Measurements from ENCODE around the gene LAMC2.

Gene LAMC2

GRCh38 chr1:183259924-183260323 lies 73.9 kb downstream of the LAMC2 start:
- no peak for DNase-seq (ENCODE audit: low read depth)
- H3K4me3 ChIP-seq (ENCODE audit: control insufficient read depth, low read depth, low read length), result no peak overlapping the region
- TF ChIP-seq, protein P1, sequence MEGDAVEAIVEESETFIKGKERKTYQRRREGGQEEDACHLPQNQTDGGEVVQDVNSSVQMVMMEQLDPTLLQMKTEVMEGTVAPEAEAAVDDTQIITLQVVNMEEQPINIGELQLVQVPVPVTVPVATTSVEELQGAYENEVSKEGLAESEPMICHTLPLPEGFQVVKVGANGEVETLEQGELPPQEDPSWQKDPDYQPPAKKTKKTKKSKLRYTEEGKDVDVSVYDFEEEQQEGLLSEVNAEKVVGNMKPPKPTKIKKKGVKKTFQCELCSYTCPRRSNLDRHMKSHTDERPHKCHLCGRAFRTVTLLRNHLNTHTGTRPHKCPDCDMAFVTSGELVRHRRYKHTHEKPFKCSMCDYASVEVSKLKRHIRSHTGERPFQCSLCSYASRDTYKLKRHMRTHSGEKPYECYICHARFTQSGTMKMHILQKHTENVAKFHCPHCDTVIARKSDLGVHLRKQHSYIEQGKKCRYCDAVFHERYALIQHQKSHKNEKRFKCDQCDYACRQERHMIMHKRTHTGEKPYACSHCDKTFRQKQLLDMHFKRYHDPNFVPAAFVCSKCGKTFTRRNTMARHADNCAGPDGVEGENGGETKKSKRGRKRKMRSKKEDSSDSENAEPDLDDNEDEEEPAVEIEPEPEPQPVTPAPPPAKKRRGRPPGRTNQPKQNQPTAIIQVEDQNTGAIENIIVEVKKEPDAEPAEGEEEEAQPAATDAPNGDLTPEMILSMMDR (conservative IDR thresholded peaks at IDR 0.05; ENCODE audit: control insufficient read depth, insufficient read depth, low read depth, low read length), result no peak

- TF ChIP-seq, protein P1 (conservative IDR thresholded peaks at IDR 0.05; ENCODE audit: control insufficient read depth, insufficient read depth, low read depth, low read length), result no peak
These were observed 76.7 kb downstream of the LAMC2 start for GRCh38 chr1:183262628-183263200.

DNA sequence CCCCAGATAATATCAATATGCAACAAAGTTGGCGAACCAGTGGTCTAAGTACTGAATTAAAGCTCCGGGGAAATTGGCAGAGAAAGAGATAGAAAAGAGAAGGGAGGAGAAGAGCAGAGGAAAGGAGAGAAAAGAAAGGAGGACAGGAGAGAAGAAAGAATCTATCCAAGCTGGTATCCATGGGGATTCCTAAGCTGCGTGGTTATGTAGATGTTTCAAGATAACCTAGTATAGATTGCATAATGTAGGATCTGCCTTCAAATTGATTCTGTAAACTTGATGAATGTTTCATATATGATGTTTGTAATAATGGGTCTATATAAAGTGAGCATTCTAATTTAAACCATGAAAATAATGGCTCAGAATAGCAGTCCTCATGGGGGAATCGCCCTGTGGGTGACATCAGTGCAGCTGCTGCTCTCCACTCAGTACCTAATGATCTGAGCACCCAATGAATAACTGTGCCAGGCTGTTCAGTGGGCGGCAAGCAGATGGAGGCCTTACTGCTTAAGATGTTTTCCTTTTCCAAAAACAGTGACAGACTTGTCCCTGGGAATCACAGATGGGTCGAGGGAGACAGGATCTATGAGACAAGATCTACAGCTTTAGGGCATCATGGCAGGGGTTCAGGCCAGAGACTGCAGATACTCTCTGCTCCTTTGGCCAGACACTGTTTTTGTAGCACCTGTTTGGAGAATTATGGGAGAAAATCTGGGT lies 78.0 kb downstream of the LAMC2 start:
- TF ChIP-seq, protein P1 (conservative IDR thresholded peaks at IDR 0.05; ENCODE audit: control insufficient read depth, insufficient read depth, low read depth, low read length), result no peak
- no peak for DNase-seq (ENCODE audit: low read depth)
- H3K4me3 ChIP-seq (ENCODE audit: control insufficient read depth, low read depth, low read length), result no peak overlapping the region

More at GRCh38 chr1:183262628-183263200, 76.7 kb downstream of the LAMC2 start:
- H3K4me3 ChIP-seq (ENCODE audit: control insufficient read depth, low read depth, low read length), result no peak overlapping the region
- DNase-seq (ENCODE audit: low read depth), result no peak

- no peak overlapping the region for H3K4me3 ChIP-seq (ENCODE audit: control insufficient read depth, low read depth, low read length)
- TF ChIP-seq, protein P1 (conservative IDR thresholded peaks at IDR 0.05; ENCODE audit: control insufficient read depth, insufficient read depth, low read depth, low read length), result no peak
- peak; percentile 100 for DNase-seq (ENCODE audit: low read depth)
These were observed 81.8 kb downstream of the LAMC2 start for GRCh38 chr1:183267646-183268431.

GRCh38 chr1:183270541-183271141 lies 84.6 kb downstream of the LAMC2 start:
- DNase-seq (ENCODE audit: low read depth), result peak; percentile 92
- TF ChIP-seq, protein P1 (conservative IDR thresholded peaks at IDR 0.05; ENCODE audit: control insufficient read depth, insufficient read depth, low read depth, low read length), result no peak
- H3K4me3 ChIP-seq (ENCODE audit: control insufficient read depth, low read depth, low read length), result no peak overlapping the region

GRCh38 chr1:183272390-183272848 lies 86.4 kb downstream of the LAMC2 start:
- DNase-seq (ENCODE audit: low read depth), result peak; percentile 91
- H3K4me3 ChIP-seq (ENCODE audit: control insufficient read depth, low read depth, low read length), result no peak overlapping the region
- TF ChIP-seq, protein P1 (conservative IDR thresholded peaks at IDR 0.05; ENCODE audit: control insufficient read depth, insufficient read depth, low read depth, low read length), result no peak

Data from fibroblast of mammary gland (primary cell).